ENCODE measurements around the gene RND1. TPM values are rescaled to one million over a fixed set of nuclear protein-coding genes. Genes with fewer than 3 reads are reported as not detected.
"Not testable (repeated sequence)": the region's sequence is repeated elsewhere in the genome, so short reads cannot be mapped to it uniquely, and the experiment has no call there.

The RND1 gene
- total RNA-seq, 1 donor, result 0.36 TPM

GRCh38 chr12:48854488-48854887 lies 11.2 kb downstream of the RND1 start:
- DNase-seq (ENCODE audit: insufficient read length, low spot score, missing footprints), result no peak
- no peak for TF ChIP-seq CTCF (IDR thresholded peaks at IDR 0.05; ENCODE audit: extremely low read depth, low read depth, low read length)
- Histone ChIP-seq H3K4me2 (ENCODE audit: insufficient read depth, low read length) (no peak overlapping the region), H3K4me3 (ENCODE audit: insufficient read depth, low read length) (no peak overlapping the region), H3K36me3 (ENCODE audit: insufficient read depth, low read length) (peaks cover 4% of the 10 kb centered on the region), H3K79me2 (ENCODE audit: insufficient read depth, low read length) (peaks cover 25% of the 10 kb centered on the region), H3K9me3 (ENCODE audit: low read depth, low read length) (no peaks in the 10 kb centered on the region), H3K4me1 (ENCODE audit: insufficient read depth, low read length) (peaks cover 16% of the 10 kb centered on the region), H3K27ac (ENCODE audit: low read depth, low read length) (no peak overlapping the region), H4K20me1 (ENCODE audit: insufficient read depth, low read length) (peaks cover 10% of the 10 kb centered on the region), H2AFZ (ENCODE audit: low read length) (no peak overlapping the region), H3K27me3 (ENCODE audit: insufficient read depth, low read length) (peaks cover 2% of the 10 kb centered on the region)

GRCh38 chr12:48852734-48853688 lies 12.7 kb downstream of the RND1 start:
- Histone ChIP-seq H3K27ac (ENCODE audit: low read depth, low read length) (peak overlapping the region; percentile 92), H2AFZ (ENCODE audit: low read length) (peak overlapping the region; percentile 91), H4K20me1 (ENCODE audit: insufficient read depth, low read length) (peaks cover 10% of the 10 kb centered on the region), H3K36me3 (ENCODE audit: insufficient read depth, low read length) (peaks cover 4% of the 10 kb centered on the region), H3K4me2 (ENCODE audit: insufficient read depth, low read length) (peak overlapping the region; percentile 79), H3K9me3 (ENCODE audit: low read depth, low read length) (no peaks in the 10 kb centered on the region), H3K4me1 (ENCODE audit: insufficient read depth, low read length) (peaks cover 16% of the 10 kb centered on the region), H3K4me3 (ENCODE audit: insufficient read depth, low read length) (peak overlapping the region; percentile 98), H3K79me2 (ENCODE audit: insufficient read depth, low read length) (peaks cover 39% of the 10 kb centered on the region), H3K27me3 (ENCODE audit: insufficient read depth, low read length) (peaks cover 2% of the 10 kb centered on the region)
- DNase-seq (ENCODE audit: insufficient read length, low spot score, missing footprints), result peak; percentile 91
- TF ChIP-seq CTCF (IDR thresholded peaks at IDR 0.05; ENCODE audit: extremely low read depth, low read depth, low read length), result peak; percentile 86

GRCh38 chr12:48851883-48852733 lies 13.6 kb downstream of the RND1 start, which contains the start of gene DDX23:
Gene DDX23 (minus strand): TSS chr12:48852163. CDS start chr12:48845782, 6,381 bp downstream.
- Histone ChIP-seq H3K79me2 (ENCODE audit: insufficient read depth, low read length) (peaks cover 46% of the 10 kb centered on the region), H3K27me3 (ENCODE audit: insufficient read depth, low read length) (peaks cover 2% of the 10 kb centered on the region), H3K27ac (ENCODE audit: low read depth, low read length) (peak within 1 kb of the TSS; percentile 92), H3K9me3 (ENCODE audit: low read depth, low read length) (no peaks in the 10 kb centered on the region), H3K4me1 (ENCODE audit: insufficient read depth, low read length) (peaks cover 16% of the 10 kb centered on the region), H2AFZ (ENCODE audit: low read length) (peak within 1 kb of the TSS; percentile 97), H3K4me2 (ENCODE audit: insufficient read depth, low read length) (peak within 1 kb of the TSS; percentile 79), H3K4me3 (ENCODE audit: insufficient read depth, low read length) (peak within 1 kb of the TSS; percentile 98), H4K20me1 (ENCODE audit: insufficient read depth, low read length) (peaks cover 13% of the 10 kb centered on the region), H3K36me3 (ENCODE audit: insufficient read depth, low read length) (peaks cover 4% of the 10 kb centered on the region)
- DNase-seq (ENCODE audit: insufficient read length, low spot score, missing footprints), result peak; percentile 100
- TF ChIP-seq CTCF (IDR thresholded peaks at IDR 0.05; ENCODE audit: extremely low read depth, low read depth, low read length), result no peak

- Histone ChIP-seq H3K79me2 (ENCODE audit: insufficient read depth, low read length) (peaks cover 15% of the 10 kb centered on the region), H3K36me3 (ENCODE audit: insufficient read depth, low read length) (peaks cover 48% of the 10 kb centered on the region), H4K20me1 (ENCODE audit: insufficient read depth, low read length) (peaks cover 14% of the 10 kb centered on the region)
- not testable (repeated sequence) for H3K27ac ChIP-seq (ENCODE audit: low read depth, low read length); H3K4me3 ChIP-seq (ENCODE audit: insufficient read depth, low read length); H3K27me3 ChIP-seq (ENCODE audit: insufficient read depth, low read length); H3K9me3 ChIP-seq (ENCODE audit: low read depth, low read length); DNase-seq (ENCODE audit: insufficient read length, low spot score, missing footprints); H3K4me2 ChIP-seq (ENCODE audit: insufficient read depth, low read length); H2AFZ ChIP-seq (ENCODE audit: low read length); H3K4me1 ChIP-seq (ENCODE audit: insufficient read depth, low read length)
Measured at GRCh38 chr12:48842021-48842420, 23.6 kb downstream of the RND1 start.

All from osteoblast (primary cell).